Stimulated activated CD8-positive, alpha-beta memory T cell treated with anti-CD3 and anti-CD28 coated beads, Interleukin-2, amount 100 ng/mL, for 48 hours (primary cell): ENCODE data around the gene SIX3.

Experiments
- DNase-seq, 2 donors: peaks; one replicate each; pipeline ENCODE4 v3.0.0-alpha.2; 2020; ENCODE audit warnings: low read depth in 2 of 2

The SIX3 gene

DNA sequence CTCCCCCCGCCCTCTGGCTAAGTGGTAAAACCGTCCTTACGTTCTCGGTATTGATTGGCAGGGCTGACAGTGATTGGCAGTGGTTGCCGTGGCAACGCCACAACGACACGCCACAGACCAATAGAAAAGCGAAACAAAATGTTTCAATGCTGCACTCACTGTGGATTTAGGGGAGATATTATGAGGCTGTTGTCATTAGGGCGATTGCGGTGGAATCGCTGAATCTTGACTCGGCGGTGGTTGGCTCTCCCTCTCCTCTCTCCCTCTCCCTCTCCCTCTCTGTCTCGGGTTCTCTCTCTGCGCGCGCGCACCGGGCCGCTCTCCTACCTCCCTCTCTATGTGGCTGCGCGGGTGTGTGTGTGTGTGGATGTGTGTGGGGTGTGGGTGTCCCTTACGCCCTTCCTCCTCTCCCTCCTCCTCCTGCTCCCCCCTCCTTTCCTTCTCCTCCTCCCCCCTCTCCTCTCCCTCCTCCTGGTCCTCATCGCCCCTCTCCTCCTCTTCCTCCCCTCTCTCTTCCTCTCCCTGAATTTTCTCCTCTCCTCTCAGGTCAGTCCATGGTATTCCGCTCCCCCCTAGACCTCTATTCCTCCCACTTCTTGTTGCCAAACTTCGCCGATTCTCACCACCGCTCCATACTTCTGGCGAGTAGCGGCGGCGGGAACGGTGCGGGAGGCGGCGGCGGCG lies at the start of gene SIX3:
TSS of gene SIX3 (plus strand) at position 152 of the 684 bp plus-strand sequence. CDS start at position 555, 403 bp downstream.
- peak; percentile 30 to 34 for DNase-seq

DNA sequence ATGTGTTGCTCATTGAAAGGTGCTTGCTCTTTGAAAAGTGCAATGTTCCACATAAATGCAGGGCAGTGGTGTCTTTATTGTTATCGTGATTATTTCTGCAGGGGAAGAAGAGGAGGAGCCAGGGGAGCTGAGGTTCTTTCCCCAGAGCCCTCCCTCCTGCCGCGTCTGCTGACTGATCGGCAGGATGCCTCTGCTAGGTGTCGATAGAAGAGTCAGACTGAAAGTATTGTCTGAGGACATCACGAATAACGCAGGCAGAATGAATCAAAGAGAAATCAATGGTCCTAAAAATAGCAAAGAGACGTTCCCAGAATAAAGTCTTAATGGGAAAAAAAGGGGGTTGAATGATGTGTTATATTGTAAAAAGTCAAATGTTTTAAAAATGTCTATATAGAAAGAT lies 47.4 kb upstream of the SIX3 start:
- peak in 1 of 2 donors; percentile 1 for DNase-seq

DNA sequence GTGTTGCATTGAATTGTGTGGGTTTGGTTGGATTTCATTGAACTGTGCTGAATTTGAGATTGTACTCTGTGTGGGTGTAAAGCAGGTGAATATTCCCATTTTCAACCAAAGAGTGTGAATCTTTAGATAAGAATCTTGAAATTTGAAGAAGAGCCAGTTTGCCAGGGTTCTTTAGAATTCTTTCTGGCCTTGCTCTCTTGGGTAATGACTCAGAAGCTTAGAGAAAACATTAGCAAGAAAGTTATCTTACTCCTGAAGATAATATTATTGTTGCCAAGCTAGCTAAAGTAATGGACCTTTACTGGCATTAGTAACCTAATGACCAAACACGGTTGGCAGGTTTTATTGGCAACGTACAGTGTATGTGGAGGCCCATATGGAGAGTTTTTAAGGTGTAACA lies 46.4 kb upstream of the SIX3 start:
- DNase-seq: no peak

DNA sequence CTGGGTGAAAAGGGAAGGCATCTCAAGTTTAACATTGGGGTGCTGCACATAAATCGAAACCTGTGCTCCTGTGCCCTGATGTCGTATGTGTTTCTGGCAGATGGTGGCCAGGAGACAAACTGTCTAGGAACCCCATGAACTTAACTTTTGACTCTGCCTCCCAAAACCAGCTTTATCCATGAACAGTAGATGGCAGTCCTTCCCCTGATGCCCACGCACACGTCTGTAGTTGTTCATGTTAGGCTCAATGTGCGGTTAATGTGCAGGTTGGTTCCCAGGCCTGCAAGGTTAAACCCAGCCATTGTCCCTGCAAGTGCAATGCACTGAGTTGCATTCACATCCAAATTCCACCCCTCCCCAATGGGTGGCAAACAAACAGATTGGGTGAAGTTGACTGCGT lies 44.1 kb upstream of the SIX3 start:
- DNase-seq: no peak

DNA sequence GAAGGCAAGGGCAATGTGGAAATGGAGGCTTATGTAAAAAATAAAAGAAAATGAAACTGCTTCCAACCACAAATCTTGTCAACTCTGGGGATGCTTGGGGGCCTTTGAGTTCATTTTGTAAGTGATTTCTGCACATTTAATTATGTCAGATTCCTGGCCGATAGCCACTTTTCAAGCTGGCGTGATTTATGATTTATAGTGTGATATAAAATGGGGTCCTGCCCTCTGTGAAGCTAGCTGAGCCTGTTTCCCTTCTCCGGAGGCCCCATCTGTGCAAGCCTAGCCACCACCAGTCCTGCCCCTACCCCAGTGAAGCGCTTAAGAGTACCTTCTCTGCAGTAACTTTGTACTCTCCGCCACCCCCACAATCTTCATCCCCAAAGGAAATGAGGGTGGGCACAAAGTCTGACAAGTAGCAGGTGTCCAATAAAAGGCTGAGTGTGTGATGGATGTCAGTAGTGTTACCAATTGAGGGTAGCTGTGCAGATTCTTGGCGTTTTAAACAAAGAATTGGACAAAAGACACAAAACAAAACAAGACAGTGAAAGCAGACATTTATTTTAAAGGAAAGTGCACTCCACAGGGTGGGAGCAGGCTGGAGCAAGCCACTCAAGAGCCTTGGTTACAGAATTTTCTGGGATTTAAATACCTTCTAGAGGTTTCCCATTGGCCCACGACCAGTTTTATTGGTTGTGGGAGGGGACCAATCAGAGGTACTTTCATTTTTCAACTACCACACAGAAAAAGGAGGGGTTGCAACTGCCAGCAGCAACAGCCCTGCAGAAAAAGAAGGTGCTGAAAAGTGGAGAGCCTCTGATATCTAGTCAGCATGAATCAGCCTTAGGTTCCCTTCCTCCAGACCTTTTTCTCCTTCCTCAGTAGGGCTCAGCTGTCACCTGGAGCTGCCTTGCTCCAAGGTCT lies 39.0 kb upstream of the SIX3 start:
- no peak for DNase-seq

DNA sequence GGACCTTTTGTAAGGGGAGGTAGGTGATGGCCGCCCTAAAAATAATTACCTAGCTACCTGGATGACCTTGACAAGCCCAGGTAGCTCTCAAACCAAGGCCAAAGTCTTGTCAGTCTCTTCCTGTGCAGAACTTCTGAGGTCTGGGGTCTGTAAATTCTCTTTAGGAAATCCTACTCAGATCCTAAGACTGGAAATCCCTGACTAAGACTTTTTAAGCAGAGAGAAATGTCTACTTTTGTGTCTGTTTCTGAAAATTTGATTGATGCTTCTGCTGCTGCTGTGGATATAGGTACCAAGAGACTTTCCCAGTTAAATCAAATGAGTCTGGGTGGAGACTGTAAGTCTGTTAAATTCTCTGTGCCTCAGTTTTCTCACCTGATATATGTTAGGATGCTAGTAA lies 36.9 kb upstream of the SIX3 start:
- no peak for DNase-seq

DNA sequence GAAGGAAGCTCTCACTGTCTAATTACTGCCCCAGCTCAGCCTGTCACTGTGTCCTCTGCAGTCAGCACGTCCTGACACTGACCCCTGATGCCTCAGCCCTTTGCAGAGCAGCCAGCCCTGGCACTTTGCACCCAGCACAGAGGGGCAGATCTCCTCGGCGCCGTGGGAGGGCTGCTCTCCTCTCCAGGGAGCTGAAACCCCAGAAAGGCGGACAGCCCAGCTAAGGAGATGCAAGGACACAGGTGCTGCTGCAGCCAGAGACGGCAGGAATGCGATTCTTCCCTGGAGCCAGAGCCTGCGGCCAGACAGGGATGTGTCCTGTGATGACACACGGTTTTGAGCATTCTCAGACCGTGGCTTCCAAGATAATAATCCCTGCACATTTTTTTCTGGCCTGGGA lies 34.5 kb upstream of the SIX3 start:
- no peak for DNase-seq

DNA sequence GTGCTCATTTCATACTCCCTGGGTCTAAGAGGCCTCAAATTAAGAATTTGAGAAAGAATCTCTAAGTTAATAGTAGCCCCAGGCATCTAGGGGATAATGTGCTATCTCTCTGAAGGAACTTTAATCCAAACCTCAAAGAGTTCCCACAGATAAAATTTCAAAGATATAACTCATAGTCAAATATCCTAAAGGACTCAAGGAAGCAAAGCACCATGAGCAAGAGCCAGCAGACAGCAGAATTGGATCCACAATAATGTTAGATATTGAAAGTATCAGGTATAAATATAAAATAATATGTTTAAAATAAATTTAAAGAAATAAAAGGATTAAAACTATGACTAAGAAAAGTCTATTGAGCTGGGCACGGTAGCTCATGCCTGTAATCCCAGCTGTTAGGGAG lies 31.7 kb upstream of the SIX3 start:
- no peak for DNase-seq

- DNase-seq: no peak
These were observed 28.8 kb upstream of the SIX3 start for GRCh38 chr2:44912660-44913059.

- DNase-seq: no peak
These were observed 25.2 kb upstream of the SIX3 start for GRCh38 chr2:44916291-44916690.

DNA sequence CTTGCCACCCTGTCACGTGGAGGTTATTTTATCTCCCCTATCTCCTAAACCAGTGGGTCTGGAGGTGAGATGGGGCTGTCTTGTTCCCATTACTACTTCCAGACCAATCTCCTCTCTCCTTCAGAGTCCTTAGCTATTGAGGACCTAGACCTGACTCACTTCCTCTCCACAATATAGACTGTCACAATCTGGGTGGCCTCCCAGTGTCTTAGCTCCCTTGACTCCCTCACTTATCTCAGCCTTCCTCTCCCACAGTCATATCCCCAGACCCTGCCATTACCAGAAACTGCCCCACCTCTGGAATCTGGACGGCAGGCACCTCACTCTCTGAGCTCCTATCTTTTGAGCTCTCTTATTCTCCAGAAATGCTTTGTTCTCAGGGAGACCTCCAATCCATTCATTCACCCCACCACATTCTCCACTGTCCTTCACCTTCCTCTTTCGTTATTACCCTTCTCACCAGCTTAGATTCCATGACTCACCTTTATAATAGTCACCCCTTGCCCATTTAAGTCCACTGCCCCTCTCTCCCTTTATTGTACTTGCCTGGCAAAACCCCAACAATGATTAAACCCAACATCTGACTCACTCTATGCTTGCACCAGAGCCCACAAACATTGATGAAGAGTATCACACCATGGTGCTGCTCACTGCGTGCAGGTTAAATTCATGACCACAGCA lies 23.3 kb upstream of the SIX3 start:
- no peak for DNase-seq

- no peak for DNase-seq
These were observed 20.8 kb upstream of the SIX3 start for GRCh38 chr2:44920751-44921150.

DNA sequence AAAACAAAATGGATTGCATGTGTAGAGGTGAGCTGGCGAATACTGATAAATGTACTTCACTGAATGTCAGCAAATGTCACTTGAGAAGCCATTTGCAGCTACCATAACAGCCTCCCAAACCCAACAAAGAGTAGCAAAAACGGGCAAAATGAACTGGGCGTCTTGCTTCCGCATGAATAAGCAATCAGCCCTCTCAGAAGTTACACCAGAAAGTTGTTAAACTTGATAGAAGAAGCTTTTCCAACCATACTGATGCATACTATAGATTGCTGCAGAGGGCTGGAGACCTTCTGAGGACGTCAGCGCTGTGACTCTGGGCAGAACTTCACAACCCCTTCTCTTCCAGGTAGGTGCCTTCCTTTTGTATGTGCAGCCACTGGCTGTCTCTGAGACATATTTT lies 18.7 kb upstream of the SIX3 start:
- DNase-seq: no peak

DNA sequence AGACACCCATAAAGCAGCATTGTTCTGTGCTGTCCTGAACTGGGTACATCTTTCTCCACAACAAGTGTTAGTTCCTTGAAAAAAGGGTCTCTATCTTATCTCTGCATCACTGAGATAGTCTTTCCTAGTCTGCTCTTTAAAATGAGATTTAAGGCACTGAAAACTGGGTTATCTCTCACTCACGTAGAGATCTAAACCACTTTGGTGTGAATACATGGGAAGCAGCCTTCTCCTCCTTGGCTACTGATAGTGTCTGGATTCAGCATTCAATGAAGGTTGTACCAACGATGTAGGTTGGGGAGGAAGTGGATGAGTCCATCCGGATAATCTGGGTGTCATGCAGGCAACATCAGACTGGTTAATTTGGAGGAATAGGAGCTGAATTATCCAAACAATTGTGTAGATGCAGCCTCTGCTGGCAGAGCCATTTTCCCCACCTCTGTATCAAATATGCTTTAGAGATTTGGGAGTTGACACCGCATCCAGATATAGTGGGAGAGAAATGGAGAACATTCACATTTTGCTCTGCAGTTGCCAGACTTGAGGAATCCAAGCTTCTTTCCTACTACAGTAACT lies 15.9 kb upstream of the SIX3 start:
- DNase-seq: no peak

DNA sequence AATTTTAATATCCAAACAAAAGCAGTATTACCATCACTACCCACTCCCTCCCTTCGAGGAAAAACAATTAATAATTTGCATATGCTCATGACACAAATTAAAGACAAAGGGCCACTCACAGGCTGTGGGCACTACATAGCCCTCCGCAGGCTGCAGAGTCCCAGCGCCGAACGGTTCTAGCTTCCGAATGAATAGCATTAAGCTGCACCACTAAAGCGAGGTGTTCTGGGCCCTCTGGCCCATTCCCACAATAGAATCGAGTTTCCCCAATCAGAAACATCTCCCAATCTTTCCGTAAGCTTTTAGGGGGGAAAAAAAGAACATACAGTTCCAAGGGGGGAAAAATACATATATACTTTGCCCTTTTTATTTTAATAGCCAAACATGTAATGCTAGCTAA lies 14.5 kb upstream of the SIX3 start:
- DNase-seq: no peak

DNA sequence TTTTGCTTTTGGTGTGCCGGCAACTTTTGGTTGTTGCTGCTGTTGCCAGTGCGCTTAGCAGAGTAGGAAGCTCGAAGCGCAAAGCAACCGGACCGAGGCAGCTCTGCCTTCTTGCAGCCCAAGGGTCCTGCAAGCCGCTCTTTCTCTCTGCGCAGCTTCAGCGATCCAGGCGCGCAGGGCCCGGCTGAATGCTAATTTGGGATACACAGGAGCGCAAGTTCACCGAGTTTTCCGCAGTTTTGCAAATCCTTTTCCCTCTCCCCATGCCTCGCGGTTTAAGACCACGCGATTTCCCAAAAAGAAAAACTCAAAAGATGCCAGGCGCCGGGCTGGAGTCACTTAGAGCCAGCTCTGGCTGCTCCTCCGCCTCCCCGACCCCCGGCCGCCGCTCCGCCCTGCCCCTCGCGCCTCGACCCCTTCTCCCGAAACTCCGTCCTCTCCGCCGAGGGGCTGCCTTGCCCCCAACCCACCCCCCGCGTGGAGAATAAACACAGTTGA lies 13.5 kb upstream of the SIX3 start:
- DNase-seq: no peak

DNA sequence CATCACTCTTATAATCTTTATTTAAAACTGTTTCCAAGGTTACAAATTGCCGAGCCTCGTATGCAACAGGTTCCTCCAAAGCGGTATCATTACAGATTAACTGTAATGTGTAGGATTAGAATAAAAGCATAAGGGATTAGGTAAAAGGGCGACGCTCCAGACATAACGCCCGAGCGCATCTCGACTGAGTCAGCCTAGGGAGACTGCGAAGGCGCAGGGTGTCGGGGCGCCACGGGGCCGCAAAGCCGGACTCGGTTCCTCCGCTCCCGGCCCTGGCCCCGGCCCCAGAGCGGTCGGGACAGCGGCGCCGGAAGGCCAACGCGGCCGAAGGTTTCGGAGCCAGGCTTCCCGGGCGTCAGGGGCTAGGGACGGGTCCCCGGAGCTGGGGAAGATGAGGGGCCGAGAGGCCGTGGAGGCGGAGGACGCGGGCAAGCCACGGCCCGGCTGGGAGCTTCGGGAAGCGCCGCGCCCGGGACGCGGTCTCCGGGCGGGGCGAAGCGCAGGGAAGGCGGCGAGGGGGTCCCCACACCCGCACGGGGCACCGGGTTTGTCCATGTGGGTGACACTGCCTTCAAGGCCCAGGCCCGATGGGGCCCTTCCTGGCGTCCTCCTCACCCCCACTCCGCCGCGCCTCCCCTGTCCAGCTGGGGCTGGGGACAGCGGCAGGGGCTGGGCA lies 12.9 kb upstream of the SIX3 start:
- no peak for DNase-seq

GRCh38 chr2:44929159-44929734 lies 12.3 kb upstream of the SIX3 start:
- DNase-seq: no peak

GRCh38 chr2:44929735-44930273 lies 11.7 kb upstream of the SIX3 start:
- no peak for DNase-seq

- DNase-seq: no peak
These were observed 11.0 kb upstream of the SIX3 start for GRCh38 chr2:44930274-44931197.
